Measurements from ENCODE around the gene TARDBP. TPM values are rescaled to one million over a fixed set of nuclear protein-coding genes. Genes with fewer than 3 reads are reported as not detected.

Gene TARDBP
- total and polyA plus RNA-seq, 9 of the 15 experiments (the other 6 are each of a cell fraction or from before 2014, with no cell fraction given): 122 to 515 (median 243) TPM

DNA sequence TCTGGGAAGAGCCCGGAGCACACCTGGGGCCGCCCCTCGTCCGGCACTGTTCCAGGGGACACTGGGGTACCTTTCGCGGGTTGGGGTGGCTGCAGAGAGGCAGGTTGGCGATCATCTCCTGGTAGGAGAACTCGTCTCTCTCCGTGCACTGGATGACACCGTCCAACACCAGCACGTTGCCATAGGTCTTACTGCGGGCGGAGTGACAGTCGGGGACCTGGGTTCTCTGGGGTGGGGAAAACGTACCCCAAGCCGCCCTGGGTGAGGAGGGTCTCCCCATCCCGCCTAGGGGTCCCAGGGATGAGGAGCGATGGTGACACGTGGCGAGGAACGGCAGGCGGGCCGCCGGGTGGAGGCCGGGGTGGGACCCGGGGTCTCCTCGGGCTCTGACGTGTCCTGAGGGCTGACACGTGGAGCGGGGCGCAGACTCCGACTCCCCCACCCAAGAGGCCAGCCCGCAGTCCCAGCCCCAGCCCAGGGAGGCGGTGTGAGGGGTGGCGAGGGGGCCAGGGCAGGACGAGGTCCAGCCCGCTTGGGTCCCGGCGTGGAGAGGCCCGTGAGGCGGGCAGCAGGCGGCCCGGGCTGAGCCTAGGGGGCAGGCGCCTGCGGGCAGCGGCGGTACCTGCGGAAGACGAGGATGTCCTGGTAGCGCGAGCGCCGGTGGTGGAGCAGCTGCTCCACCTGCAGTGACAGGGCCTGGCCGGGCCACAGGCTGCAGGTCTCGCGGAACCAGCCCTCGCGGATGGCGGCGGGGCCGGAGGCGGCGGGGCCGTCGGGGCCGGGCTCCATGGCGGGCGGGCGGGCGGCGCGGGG is 46.9 kb downstream of the TARDBP start (continued):
- TF ChIP-seq, protein P1, sequence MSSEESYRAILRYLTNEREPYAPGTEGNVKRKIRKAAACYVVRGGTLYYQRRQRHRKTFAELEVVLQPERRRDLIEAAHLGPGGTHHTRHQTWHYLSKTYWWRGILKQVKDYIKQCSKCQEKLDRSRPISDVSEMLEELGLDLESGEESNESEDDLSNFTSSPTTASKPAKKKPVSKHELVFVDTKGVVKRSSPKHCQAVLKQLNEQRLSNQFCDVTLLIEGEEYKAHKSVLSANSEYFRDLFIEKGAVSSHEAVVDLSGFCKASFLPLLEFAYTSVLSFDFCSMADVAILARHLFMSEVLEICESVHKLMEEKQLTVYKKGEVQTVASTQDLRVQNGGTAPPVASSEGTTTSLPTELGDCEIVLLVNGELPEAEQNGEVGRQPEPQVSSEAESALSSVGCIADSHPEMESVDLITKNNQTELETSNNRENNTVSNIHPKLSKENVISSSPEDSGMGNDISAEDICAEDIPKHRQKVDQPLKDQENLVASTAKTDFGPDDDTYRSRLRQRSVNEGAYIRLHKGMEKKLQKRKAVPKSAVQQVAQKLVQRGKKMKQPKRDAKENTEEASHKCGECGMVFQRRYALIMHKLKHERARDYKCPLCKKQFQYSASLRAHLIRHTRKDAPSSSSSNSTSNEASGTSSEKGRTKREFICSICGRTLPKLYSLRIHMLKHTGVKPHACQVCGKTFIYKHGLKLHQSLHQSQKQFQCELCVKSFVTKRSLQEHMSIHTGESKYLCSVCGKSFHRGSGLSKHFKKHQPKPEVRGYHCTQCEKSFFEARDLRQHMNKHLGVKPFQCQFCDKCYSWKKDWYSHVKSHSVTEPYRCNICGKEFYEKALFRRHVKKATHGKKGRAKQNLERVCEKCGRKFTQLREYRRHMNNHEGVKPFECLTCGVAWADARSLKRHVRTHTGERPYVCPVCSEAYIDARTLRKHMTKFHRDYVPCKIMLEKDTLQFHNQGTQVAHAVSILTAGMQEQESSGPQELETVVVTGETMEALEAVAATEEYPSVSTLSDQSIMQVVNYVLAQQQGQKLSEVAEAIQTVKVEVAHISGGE (CRISPR knock-in tag; IDR thresholded peaks at IDR 0.05): no peak
- TF ChIP-seq ZSCAN29 (IDR thresholded peaks at IDR 0.05) (no peak), KDM5B (IDR thresholded peaks at IDR 0.05; ENCODE audit: insufficient replicate concordance, low read depth, low read length) (peak; percentile 71), SAFB (IDR thresholded peaks at IDR 0.05; ENCODE audit: borderline replicate concordance, low read depth, low read length) (no peak), HDAC3 (IDR thresholded peaks at IDR 0.05; ENCODE audit: borderline replicate concordance, partially characterized antibody) (no peak), TGIF2 (CRISPR knock-in tag; IDR thresholded peaks at IDR 0.05) (0 out of 2 replicates have a peak, but pooled peaks have one; percentile 22), SMARCB1 (IDR thresholded peaks at IDR 0.05; ENCODE audit: insufficient read length, low read depth) (no peak), SREBF2 (CRISPR knock-in tag; IDR thresholded peaks at IDR 0.05) (no peak), NFIC (IDR thresholded peaks at IDR 0.05) (no peak), CREM (IDR thresholded peaks at IDR 0.05; ENCODE audit: low read depth) (no peak)
- TF ChIP-seq, protein P2, sequence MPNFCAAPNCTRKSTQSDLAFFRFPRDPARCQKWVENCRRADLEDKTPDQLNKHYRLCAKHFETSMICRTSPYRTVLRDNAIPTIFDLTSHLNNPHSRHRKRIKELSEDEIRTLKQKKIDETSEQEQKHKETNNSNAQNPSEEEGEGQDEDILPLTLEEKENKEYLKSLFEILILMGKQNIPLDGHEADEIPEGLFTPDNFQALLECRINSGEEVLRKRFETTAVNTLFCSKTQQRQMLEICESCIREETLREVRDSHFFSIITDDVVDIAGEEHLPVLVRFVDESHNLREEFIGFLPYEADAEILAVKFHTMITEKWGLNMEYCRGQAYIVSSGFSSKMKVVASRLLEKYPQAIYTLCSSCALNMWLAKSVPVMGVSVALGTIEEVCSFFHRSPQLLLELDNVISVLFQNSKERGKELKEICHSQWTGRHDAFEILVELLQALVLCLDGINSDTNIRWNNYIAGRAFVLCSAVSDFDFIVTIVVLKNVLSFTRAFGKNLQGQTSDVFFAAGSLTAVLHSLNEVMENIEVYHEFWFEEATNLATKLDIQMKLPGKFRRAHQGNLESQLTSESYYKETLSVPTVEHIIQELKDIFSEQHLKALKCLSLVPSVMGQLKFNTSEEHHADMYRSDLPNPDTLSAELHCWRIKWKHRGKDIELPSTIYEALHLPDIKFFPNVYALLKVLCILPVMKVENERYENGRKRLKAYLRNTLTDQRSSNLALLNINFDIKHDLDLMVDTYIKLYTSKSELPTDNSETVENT (CRISPR knock-in tag; IDR thresholded peaks at IDR 0.05): no peak
- TF ChIP-seq, protein P3, sequence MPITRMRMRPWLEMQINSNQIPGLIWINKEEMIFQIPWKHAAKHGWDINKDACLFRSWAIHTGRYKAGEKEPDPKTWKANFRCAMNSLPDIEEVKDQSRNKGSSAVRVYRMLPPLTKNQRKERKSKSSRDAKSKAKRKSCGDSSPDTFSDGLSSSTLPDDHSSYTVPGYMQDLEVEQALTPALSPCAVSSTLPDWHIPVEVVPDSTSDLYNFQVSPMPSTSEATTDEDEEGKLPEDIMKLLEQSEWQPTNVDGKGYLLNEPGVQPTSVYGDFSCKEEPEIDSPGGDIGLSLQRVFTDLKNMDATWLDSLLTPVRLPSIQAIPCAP (CRISPR knock-in tag; IDR thresholded peaks at IDR 0.05; ENCODE audit: borderline replicate concordance): no peak
- TF ChIP-seq, protein P4, sequence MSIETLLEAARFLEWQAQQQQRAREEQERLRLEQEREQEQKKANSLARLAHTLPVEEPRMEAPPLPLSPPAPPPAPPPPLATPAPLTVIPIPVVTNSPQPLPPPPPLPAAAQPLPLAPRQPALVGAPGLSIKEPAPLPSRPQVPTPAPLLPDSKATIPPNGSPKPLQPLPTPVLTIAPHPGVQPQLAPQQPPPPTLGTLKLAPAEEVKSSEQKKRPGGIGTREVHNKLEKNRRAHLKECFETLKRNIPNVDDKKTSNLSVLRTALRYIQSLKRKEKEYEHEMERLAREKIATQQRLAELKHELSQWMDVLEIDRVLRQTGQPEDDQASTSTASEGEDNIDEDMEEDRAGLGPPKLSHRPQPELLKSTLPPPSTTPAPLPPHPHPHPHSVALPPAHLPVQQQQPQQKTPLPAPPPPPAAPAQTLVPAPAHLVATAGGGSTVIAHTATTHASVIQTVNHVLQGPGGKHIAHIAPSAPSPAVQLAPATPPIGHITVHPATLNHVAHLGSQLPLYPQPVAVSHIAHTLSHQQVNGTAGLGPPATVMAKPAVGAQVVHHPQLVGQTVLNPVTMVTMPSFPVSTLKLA (conservative IDR thresholded peaks at IDR 0.05): peak; percentile 84 to 87
- TF ChIP-seq, protein P5, sequence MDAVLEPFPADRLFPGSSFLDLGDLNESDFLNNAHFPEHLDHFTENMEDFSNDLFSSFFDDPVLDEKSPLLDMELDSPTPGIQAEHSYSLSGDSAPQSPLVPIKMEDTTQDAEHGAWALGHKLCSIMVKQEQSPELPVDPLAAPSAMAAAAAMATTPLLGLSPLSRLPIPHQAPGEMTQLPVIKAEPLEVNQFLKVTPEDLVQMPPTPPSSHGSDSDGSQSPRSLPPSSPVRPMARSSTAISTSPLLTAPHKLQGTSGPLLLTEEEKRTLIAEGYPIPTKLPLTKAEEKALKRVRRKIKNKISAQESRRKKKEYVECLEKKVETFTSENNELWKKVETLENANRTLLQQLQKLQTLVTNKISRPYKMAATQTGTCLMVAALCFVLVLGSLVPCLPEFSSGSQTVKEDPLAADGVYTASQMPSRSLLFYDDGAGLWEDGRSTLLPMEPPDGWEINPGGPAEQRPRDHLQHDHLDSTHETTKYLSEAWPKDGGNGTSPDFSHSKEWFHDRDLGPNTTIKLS (IDR thresholded peaks at IDR 0.05; ENCODE audit: borderline replicate concordance, low read depth): peak; percentile 28; the same call in 1 of the 2 replicates
- TF ChIP-seq, protein P6, sequence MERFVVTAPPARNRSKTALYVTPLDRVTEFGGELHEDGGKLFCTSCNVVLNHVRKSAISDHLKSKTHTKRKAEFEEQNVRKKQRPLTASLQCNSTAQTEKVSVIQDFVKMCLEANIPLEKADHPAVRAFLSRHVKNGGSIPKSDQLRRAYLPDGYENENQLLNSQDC (CRISPR knock-in tag; IDR thresholded peaks at IDR 0.05): no peak

All from K562 (cell line).